ENCODE measurements around the gene AKAP13. TPM values are rescaled to one million over a fixed set of nuclear protein-coding genes. Genes with fewer than 3 reads are reported as not detected.

Gene AKAP13
- total RNA-seq, 2 donors from 2014 or later: 87.3 to 106 TPM

DNA sequence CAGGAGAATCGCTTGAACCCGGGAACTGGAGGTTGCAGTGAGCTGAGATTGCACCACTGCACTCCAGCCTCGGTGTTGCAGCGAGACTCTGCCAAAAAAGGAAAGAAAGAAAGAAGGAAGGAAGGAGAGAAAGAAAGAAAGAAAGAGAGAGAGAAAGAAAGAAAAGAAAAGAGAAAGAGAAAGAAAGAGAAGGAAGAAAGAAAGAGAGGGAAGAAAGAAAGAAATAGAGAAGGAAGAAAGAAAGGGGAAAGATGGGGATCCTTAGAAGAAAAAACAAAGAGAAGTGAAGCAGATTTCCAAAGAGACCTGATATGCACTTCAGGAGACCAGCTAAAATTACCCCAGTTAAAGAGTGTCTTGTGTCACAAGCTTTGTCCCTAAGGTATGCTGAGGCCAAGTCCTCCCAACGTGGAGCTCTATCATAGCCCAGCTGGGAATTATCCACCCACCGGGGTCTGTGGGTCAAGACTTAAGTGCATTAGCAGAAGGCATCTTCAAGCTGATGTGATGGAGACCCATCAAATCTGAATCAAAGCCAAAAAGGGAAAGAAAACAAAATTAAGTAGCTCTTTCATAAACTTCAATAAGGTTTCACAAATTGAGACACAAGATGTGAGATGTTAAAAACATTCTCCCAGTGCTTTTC is 17.8 kb upstream of the AKAP13 start:
- Histone ChIP-seq H3K27ac (no peak overlapping the region), H3K4me3 (no peak overlapping the region), H3K9ac (ENCODE audit: low read depth in 2 of 2, low read length in 2 of 2) (no peak overlapping the region), H3K4me1 (no peaks in the 10 kb centered on the region), H3K36me3 (no peaks in the 10 kb centered on the region), H3K9me3 (no peaks in the 10 kb centered on the region), H3K27me3 (no peaks in the 10 kb centered on the region)
- intact Hi-C loops (cut with DNase I): no loop called here
- TF ChIP-seq, protein P1, sequence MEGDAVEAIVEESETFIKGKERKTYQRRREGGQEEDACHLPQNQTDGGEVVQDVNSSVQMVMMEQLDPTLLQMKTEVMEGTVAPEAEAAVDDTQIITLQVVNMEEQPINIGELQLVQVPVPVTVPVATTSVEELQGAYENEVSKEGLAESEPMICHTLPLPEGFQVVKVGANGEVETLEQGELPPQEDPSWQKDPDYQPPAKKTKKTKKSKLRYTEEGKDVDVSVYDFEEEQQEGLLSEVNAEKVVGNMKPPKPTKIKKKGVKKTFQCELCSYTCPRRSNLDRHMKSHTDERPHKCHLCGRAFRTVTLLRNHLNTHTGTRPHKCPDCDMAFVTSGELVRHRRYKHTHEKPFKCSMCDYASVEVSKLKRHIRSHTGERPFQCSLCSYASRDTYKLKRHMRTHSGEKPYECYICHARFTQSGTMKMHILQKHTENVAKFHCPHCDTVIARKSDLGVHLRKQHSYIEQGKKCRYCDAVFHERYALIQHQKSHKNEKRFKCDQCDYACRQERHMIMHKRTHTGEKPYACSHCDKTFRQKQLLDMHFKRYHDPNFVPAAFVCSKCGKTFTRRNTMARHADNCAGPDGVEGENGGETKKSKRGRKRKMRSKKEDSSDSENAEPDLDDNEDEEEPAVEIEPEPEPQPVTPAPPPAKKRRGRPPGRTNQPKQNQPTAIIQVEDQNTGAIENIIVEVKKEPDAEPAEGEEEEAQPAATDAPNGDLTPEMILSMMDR (IDR thresholded peaks at IDR 0.05): no peak
- DNase-seq: no peak

DNA sequence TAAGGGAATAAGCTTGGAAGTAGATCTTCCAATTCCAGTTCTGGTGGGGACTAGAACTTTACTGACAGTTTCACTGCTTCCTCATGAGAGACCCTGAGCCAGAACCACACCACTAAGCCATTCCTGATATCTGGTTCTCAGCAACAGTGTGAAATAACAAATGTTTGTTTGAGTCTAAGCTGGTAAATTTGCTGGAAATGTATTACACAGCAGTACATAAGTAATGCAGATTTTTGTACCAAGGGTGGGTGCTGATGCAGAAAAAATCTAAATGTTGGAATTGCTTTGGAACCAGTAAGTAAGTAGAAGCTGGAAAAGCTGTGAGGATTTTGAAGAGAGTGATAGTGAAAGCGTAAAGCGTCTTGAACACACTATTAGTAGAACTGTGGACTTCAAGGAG is 14.4 kb upstream of the AKAP13 start:
- intact Hi-C loops (cut with DNase I): no loop called here
- TF ChIP-seq, protein P1 (IDR thresholded peaks at IDR 0.05): no peak
- Histone ChIP-seq H3K27me3 (no peaks in the 10 kb centered on the region), H3K27ac (no peak overlapping the region), H3K9ac (ENCODE audit: low read depth in 2 of 2, low read length in 2 of 2) (no peak overlapping the region), H3K9me3 (no peaks in the 10 kb centered on the region), H3K4me1 (no peaks in the 10 kb centered on the region), H3K4me3 (no peak overlapping the region), H3K36me3 (no peaks in the 10 kb centered on the region)
- DNase-seq: no peak

GRCh38 chr15:85367741-85368140 is 12.7 kb upstream of the AKAP13 start:
- DNase-seq: no peak
- H3K27me3 ChIP-seq: no peaks in the 10 kb centered on the region
- H3K36me3 ChIP-seq: no peaks in the 10 kb centered on the region
- H3K9me3 ChIP-seq: no peaks in the 10 kb centered on the region
- intact Hi-C loops (cut with DNase I): no loop called here
- H3K27ac ChIP-seq: no peak overlapping the region
- H3K4me3 ChIP-seq: no peak overlapping the region
- no peak overlapping the region for H3K9ac ChIP-seq (ENCODE audit: low read depth in 2 of 2, low read length in 2 of 2)
- TF ChIP-seq, protein P1 (IDR thresholded peaks at IDR 0.05): no peak
- no peaks in the 10 kb centered on the region for H3K4me1 ChIP-seq

DNA sequence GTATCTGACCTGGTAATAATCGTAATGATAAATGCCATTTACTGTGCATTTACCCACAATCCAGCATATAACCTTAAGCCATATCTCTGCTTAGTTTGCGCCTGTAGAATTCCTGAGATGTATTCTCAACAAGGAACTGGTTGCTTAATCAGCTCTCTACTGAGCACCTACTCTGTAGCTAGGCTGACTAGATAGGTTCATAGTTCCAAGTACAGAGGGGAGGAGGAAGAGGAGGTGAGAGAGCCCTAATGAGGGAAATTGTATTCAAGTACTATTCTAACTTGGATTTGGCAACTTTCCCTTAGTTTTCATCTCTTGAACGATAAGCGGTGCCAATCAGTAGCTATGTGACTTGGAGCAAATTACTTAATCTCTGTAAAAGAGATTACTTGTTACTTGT is 5.6 kb upstream of the AKAP13 start:
- no peaks in the 10 kb centered on the region for H3K27me3 ChIP-seq
- intact Hi-C loops (cut with DNase I): no loop called here
- no peak overlapping the region for H3K27ac ChIP-seq
- H3K4me3 ChIP-seq: no peak overlapping the region
- H3K36me3 ChIP-seq: no peaks in the 10 kb centered on the region
- H3K9ac ChIP-seq (ENCODE audit: low read depth in 2 of 2, low read length in 2 of 2): no peak overlapping the region
- no peak for DNase-seq
- H3K4me1 ChIP-seq: no peaks in the 10 kb centered on the region
- H3K9me3 ChIP-seq: no peaks in the 10 kb centered on the region
- TF ChIP-seq, protein P1 (IDR thresholded peaks at IDR 0.05): no peak

DNA sequence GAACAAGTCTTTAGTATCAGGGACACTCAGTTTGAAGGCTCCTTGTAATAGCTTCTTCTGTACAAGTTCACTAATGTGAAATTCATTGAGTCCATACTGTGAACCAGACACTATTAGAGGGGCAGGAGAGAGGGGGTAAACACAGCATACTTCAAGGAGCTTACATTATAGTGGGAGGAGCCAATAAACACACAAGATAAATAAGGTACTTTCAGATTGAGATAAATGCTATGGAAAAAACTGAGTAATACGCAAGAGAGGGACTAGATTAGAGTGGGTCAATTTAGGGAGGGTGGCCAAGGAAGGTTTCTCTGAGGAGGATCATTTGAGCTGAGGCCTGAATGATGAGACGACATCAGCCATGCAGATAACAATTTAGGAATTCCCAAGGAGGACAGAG is 3.1 kb upstream of the AKAP13 start:
- intact Hi-C loops (cut with DNase I): no loop called here
- no peak overlapping the region for H3K9ac ChIP-seq (ENCODE audit: low read depth in 2 of 2, low read length in 2 of 2)
- H3K36me3 ChIP-seq: no peaks in the 10 kb centered on the region
- no peaks in the 10 kb centered on the region for H3K27me3 ChIP-seq
- no peak for DNase-seq
- H3K27ac ChIP-seq: no peak overlapping the region
- no peaks in the 10 kb centered on the region for H3K9me3 ChIP-seq
- no peaks in the 10 kb centered on the region for H3K4me1 ChIP-seq
- TF ChIP-seq, protein P1 (IDR thresholded peaks at IDR 0.05): no peak
- no peak overlapping the region for H3K4me3 ChIP-seq
